Right ventricle myocardium inferior (tissue), 1 donor: ENCODE results near the gene SARS2. TPM values are rescaled to one million over a fixed set of nuclear protein-coding genes. Genes with fewer than 3 reads are reported as not detected.
"Not testable (repeated sequence)": the region's sequence is repeated elsewhere in the genome, so short reads cannot be mapped to it uniquely, and the experiment has no call there.

ENCODE experiments used
- ATAC-seq: fragments of 200-7000 bp; cut with Tn5 transposase; one replicate; pipeline ENCODE4 v1.9.1; 2020; ENCODE audit warnings: mild to moderate bottlenecking, moderate library complexity
- DNase-seq: peaks from one replicate; pipeline ENCODE4 v3.0.0; 2021; ENCODE audit errors: missing footprints
- intact Hi-C: fragments of 100-400 bp; cut with DNase I; formaldehyde crosslinking; loops from one replicate; pipeline ENCODE4 v1.11.0; 2022
- long read RNA-seq: library from polyadenylated mRNA; unstranded; transcript quantifications from one replicate; pipeline ENCODE4 v2.0.0, GENCODE V29; 2021
- total RNA-seq: library from RNA; stranded (reverse); fragmentation: NEBNext Ultra II Directional; extraction: Animal tissue kit (Norgen Biotek cat#: 25700); gene quantifications from one replicate; pipeline ENCODE4 v1.2.1, GENCODE V29; 2021
- donor health status: DM: no; HTN: yes; CAD: no; lungs with severe emphysema.

Gene SARS2, protein sequence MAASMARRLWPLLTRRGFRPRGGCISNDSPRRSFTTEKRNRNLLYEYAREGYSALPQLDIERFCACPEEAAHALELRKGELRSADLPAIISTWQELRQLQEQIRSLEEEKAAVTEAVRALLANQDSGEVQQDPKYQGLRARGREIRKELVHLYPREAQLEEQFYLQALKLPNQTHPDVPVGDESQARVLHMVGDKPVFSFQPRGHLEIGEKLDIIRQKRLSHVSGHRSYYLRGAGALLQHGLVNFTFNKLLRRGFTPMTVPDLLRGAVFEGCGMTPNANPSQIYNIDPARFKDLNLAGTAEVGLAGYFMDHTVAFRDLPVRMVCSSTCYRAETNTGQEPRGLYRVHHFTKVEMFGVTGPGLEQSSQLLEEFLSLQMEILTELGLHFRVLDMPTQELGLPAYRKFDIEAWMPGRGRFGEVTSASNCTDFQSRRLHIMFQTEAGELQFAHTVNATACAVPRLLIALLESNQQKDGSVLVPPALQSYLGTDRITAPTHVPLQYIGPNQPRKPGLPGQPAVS
- total RNA-seq, result 16.0 TPM
- long read RNA-seq, transcript SARS2-201 (16 exons, 2,057 nt), result major isoform, 7 of 14 reads
- long read RNA-seq, partial matches to known transcripts, result 2 of 14 reads
- long read RNA-seq, other reads (novel, unspliced or antisense), result 5 of 14 reads

DNA sequence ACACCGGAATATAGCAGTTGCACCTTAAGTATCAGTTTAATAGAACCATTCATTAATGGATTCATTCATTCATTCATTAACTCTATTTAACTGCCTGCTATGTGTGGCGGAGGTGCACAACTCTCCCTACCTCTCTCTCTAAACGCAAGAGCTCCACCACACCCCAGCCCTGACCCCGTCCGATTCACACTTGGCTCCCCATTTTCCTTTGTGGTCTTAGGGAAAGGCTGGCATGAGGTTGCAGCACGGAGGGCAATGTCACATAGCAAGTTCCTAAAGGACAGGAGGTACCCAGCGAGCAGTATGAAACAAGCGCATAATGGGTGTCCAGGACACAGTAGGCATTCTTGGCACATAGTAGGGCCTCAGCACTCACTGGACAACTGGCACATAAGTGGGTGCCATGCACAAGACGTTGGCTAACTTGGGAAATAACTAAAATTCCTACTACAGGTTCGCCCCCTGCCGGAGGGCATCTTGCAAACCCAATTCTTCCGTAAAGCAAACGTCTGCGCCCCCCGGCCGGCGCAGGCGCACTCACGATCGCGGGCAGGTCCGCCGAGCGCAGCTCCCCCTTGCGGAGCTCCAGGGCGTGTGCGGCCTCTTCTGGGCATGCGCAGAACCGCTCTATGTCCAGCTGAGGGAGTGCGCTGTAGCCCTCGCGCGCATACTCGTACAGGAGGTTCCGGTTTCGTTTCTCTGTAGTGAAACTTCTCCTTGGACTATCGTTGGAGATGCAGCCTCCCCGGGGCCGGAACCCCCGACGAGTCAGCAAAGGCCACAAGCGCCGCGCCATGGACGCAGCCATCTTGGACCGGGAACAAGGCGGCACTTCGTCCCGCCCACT, at the start of gene SARS2:
TSS of gene SARS2 (minus strand) at position 835 of the 847 bp plus-strand sequence. CDS start at position 808, 27 bp downstream.
- ATAC-seq, result peak; percentile 90
- DNase-seq, result peak; percentile 96
- intact Hi-C loops, result loop anchor here (1.0 to 5.0 kb wide), 4 partner anchors 31 to 527 kb away; partner anchors contain the start of genes FAM98C, NFKBIB and SIRT2

DNA sequence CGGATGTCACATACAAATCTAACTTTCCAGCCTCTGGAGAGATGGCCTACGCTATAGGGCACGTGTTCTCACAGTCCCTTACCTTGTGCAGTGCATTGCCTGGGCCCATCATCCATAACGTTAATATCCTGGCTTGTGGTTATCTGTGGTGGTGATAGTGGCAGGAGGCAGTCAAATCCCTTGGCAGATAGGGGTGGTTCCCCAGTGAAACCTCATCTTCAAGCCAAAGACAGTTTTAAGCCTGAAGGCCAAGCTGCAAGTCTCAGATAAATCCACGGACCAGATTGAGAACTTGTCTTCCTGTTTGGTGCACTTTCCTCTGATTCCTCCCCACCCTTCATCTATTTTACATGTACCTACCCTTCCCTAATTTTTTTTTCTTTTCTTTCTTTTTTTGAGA, 49.2 kb upstream of the SARS2 start:
- ATAC-seq (no peak), DNase-seq (no peak)
- intact Hi-C loops, result no loop called here

DNA sequence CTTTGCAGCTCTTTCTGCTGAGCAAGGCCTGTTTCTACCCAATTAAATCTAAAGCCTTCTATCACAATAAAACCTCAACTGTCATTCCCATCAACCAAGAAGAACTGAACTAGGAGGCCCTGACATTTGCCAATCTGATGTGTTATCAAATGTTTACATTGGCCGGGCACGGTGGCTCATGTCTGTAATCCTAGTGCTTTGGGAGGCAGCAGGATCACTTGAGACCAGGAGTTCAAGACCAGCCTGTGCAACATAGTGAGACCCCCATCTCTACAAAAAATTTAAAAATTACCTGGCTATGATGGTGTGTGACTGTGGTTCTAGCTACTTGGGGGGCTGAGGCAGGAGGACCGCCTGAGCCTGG, 47.7 kb upstream of the SARS2 start:
- no peak for ATAC-seq
- intact Hi-C loops, result no loop called here
- no peak for DNase-seq

DNA sequence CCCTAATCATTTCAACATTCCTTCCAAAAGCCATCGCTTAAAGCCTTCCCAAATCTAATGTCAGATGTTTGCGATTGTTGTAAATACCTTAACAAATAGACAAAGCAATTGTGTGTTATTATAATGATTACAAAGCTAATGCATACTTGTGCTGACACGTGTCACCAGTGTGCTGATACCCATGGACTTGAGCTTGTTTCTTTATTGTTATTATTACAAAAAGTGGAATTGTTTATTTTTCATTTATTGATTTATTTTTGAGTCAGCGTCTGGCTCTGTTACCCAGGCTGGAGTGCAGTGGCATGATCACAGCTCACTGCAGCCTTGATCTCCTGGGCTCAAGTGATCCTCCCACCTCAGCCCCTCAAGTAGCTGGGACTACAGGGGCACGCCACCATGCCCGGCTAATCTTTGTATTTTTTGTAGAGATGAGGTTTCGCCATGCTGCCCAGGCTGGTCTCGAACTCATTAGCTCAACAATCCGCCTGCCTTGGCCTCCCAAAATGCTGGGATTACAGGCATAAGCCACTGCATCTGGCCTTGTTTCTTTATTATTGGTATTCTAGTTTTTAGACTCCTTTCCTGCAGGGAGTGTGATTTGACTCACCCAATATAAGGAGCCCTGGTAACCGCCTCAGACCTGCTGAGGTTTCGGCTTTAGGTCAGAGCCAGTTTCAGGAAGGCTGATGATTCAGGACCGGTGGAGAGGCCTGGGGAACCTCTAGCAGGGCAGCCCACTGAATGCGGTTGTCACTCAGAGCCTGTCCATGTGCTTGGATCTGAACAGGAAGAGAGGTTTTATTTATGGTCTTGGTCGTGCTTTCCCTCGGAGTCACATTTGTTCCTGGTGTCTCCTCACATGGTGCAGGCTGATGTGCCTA, 47.1 kb upstream of the SARS2 start:
- intact Hi-C loops, result no loop called here
- ATAC-seq (no peak), DNase-seq (no peak)

DNA sequence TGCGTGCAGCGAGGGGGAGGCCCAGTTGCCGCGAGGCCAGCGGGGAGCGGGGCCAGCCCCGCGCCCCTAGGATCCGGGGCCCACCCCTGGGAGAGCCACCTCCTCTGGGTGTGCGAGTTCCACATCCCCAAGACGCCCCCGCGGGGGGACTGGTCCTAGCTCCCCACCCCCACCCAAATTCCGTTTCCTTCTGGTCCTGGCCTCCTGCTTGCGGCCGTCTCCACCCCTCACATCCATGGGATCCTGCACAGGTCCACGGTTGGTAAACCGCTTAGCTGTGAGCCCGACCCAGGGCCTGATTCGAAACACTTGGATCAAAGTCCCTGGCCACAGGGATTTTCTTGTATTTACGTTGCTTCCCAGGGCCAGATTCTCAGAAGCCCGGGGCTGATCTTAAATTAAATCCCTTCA, 45.3 kb upstream of the SARS2 start:
- intact Hi-C loops, result no loop called here
- DNase-seq (no peak), ATAC-seq (peak; percentile 53)

DNA sequence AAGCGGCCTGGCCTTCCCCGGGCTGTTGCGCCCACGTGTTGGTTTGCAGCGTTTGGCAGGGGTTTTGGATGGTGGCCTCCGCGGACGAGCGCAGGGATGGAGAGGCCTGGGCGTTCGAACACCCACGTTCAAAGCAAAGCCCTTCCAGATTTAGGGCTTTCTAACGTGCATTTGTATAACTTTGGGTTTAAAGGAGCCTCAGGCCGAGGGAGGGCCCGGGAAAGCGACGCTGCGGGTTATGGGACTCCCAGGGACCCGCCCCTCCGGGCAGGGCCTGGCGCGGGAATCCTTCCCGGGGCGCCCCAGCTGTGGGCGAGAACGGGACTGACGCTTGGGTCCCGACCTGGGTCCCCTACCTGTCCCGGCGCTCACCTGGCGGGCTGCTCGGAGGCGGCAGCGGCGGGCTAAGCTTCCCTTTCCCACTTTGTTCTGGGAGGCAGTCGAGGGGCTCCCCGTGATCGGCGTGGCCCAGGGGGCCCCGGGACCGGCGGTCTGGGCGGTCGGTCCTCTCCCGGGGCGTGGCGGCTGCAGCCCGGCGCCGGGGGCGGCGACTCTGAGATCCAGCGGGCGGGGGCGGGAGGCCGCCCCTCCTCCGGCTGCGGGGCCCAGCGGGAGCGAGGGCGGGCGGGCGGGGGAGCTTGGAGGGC, 44.8 kb upstream of the SARS2 start, which contains the start of gene FBXO17:
TSS of gene FBXO17 (minus strand) at position 529 of the 647 bp plus-strand sequence. CDS start 25,423 bp downstream, outside the sequence.
- intact Hi-C loops, result no loop called here
- ATAC-seq (peak; percentile 88), DNase-seq (peak; percentile 71)

DNA sequence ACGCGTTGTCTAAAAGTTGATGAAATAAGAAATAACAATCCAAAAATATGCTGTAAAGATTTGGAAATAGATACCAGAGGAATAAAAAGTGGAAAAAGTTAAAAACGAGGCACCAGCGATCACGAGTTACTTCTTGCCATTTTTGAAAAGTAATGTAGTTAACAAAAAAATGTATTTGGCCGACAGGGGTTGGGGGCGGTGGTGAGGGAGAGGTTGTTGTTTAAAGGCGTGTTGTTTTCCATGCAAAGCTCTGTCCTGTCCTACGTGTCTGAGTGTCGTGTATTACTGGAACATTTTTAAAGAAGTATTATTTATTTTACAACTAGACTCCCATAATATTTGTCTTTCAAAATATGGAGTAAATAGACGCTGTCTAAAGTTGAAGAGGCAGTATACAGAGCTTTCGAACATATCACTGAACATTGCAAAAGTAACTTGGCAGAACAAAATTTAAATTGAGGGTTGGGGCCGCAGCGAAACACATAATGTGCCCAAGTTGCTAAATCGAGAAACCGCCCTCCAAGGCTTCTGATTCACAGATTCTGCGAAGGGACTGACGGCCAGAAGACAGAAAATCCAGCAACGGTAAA, 44.2 kb upstream of the SARS2 start:
- no peak for DNase-seq
- no peak for ATAC-seq
- intact Hi-C loops, result no loop called here

DNA sequence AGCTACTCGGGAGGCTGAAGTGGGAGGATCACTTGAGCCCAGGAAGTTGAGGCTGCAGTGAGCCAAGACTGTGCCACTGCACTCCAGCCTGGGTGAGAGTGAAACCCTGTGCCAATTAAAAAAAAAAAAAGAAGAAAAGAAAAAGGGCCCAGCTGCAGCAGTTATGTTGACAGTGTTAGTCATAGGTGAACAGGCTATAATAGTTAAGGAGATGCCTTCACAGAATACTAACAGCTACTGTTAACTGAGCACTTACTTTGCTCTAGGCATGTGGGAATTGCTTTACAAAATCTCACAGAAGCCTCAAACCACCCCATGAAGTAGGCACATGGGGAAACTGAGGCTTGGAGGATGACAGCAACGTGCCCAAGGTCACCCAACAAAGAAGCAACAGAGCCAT, 41.1 kb upstream of the SARS2 start:
- intact Hi-C loops, result no loop called here
- no peak for DNase-seq
- ATAC-seq, result no peak

DNA sequence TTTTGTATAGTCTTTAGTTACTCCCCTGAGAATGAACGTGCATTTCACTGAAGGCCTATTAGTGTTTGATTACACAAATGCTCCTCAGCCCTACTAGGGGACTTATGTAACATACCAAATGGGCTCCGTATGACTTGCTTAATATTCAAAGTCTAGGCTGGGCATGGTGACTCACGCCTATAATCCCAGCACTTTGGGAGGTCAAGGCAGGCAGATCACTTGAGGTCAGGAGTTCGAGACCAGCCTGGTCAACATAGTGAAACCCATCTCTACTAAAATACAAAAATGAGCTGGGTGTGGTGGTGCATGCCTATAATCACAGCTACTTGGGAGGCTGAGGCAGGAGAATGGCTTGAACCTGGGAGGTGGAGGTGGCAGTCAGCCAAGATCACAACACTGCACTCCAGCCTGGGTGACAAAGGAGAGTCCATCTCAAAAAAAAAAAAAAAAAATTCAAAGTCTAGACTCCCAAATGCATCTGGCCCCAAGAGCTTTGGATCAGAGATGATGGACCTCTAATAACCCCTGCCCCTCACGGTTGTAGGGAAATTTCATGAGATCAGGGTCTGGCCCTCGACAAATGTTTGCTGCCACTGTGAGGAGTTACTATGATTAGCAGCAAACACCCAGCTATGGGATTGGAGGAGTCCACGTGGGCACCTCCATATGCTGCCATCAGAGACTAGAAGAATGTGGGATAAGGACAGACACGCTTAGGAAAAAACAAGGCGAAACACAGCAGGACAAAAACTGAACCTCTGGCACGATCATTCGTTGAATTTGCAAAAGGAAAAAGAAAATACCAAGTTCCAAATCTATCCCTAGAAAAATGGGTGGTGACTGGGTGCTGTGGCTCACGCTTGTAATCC, 40.3 kb upstream of the SARS2 start:
- ATAC-seq (no peak), DNase-seq (no peak)
- intact Hi-C loops, result no loop called here

DNA sequence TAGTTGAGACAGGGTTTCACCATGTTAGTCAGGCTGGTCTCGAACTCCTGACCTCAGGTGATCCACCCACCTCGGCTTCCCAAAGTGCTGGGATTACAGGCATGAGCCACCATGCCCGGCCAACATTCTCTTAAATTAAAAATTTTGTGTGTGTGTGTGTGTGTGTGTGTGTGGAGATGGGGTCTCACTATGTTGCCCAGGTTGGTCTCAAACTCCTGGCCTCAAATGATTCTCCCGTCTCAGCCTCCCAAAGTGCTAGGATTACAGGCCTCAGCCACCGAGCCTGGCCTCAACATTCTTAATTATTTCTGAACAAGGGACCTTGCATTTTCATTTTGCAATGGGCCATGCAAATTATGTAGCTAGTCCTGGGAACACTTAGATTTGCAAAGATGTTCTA, 35.6 kb upstream of the SARS2 start:
- intact Hi-C loops, result loop anchor here (10.0 kb wide), 1 partner anchor 359 kb away; the partner anchor contains the start of gene LRFN1
- DNase-seq, ATAC-seq: not testable (repeated sequence)

DNA sequence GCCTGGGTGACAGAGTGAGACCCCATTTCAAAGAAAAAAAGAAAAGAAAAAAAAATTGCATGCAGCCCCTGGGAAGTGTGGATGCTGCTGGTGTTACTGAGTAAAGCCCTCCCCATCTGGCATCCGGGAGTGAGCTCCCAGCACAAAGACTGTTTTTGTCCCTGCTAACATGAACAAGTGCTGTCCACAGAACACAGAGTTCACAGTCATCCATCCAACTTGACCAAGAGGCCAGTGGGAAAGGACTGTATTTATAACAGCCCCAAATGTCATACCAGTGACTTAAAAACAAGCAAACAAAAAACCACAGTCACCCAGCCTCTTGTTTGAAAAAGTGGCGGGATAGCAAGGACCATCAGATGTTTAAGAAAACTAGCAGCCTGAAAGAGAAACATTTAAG, 34.2 kb upstream of the SARS2 start:
- DNase-seq, result no peak
- intact Hi-C loops, result loop anchor here (10.0 kb wide), 1 partner anchor 360 kb away; the partner anchor contains the start of gene LRFN1
- ATAC-seq, result no peak

DNA sequence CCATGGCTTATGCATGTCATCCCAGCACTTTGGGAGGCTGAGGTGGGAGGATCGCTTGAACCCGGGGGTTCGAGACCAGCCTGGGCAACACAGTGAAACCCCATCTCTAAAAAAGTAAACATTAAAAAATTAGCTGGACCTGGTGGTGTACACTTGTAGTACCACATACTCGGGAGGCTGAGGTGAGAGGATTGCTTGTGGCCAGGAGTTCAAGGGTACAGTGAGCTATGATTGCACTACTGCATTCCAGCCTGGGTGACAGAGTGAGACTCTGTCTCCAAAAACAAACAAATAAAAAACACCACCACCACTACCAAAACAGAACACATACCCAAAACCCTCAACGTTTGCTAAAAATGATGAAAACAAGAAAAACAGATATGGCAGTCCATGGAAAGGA, 29.1 kb upstream of the SARS2 start:
- DNase-seq (no peak), ATAC-seq (no peak)
- intact Hi-C loops, result loop anchor here (10.0 kb wide), 1 partner anchor 365 kb away; the partner anchor contains the start of gene LRFN1

DNA sequence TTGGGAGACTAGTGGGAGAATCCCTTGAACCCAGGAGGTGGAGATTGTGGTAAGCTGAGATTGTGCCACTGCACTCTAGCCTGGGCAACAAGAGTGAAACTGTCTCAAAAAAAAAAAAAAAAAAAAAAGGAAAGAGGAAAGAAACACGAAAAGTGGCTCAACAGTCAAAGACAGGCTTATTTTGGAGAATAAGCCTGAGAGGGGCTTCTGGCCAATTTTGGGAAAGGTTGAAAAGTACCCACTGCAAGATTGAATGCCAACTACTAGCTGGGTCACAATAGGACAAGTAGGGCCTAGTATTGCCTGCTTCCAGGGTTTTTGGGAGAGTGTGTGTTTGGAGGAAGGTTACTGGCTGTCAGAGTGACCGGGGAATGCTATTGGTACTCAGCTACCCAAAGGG, 27.7 kb upstream of the SARS2 start:
- ATAC-seq (no peak), DNase-seq (no peak)
- intact Hi-C loops, result no loop called here

DNA sequence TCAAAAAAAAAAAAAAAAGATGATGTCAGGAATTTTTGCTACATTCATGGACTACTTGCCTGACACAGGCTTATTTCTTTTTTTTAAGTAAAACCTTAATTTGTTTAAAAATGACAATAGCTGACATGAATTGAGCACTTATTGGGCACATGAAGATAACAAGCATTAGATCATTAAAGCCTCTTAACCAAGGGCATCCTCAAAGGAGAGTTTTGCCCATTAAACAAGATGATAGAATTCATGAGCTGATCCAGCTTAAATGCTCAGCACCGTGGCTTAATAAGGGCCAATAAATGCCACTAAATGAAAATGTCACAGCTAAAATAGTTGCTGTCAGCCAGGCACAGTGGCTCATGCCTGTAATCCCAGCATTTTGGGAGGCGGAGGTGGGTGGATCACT, 25.7 kb upstream of the SARS2 start:
- no peak for DNase-seq
- intact Hi-C loops, result no loop called here
- ATAC-seq, result no peak

DNA sequence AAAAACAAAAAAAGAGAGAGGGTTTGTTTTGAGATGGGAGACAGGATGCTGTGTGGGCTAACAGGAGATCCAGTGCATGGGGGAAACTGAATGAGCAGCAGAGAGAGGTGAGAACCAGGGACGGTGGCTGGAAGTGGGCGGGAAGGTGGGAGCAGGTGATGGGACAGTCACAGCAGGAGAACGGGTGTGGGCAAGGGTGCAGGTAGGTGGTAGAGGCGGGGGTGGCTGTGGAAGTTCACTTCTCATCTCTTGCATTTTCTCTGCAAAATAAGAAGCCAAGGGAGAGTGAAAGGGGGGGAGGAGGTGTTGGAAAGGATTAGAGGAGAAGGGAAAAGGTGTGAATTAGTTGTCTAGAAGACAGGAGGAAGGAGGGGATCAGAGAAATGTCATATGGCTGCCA, 23.1 kb upstream of the SARS2 start:
- intact Hi-C loops, result no loop called here
- DNase-seq, result no peak
- ATAC-seq, result no peak

DNA sequence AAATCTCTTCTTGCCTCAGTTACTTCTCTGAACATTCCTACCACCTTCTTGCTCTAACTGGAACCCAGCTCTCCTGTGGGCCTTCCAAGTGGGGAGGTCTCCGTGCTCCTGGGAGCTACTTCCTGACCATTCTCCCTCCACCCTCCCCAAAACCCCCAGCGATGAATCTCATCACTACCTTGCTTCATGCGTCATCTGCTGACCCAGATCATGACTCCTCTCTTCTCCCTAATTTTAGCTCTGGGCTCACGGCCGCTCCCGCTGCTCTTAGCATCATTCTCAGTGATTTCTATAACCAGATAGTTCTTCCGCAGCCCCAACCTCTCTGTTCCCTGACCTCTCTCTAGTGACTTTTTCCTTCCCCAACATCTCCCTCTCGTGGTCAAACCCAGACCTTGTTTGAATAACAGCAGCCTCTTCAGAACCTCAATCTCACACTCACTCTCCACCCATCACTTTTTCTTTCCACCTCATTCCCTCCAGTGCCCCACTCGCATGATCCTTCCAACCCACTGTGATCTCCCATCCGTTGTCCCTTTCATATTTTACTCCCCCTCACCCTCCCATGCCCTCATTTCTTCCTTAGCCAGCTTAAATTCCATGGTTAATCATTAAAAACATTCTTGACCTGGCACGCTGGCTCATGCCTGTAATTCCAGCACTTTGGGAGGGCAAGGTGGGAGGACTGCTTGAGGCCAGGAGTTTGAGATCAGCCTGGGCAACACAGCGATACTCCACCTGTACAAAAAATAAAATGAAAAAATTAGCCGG, 22.0 kb upstream of the SARS2 start:
- intact Hi-C loops, result no loop called here
- DNase-seq, result no peak
- ATAC-seq, result no peak
